Astrocyte of the spinal cord (primary cell): ENCODE data around the gene KRT36.

ENCODE experiments used
- DNase-seq: peaks from one replicate; pipeline ENCODE4 v3.0.0; 2011; ENCODE audit warnings: low read depth, low spot score
- H3K4me3 ChIP-seq: 2 replicates; pipeline ENCODE4 v1.5.1; 2011; ENCODE audit warnings: low read depth, mild to moderate bottlenecking, low read length, moderate library complexity
- CTCF ChIP-seq: IDR thresholded peaks from 2 replicates; pipeline ENCODE4 v1.5.1; 2012; ENCODE audit warnings: low read depth, mild to moderate bottlenecking, low read length, inconsistent platforms
- in situ Hi-C: cut with HindIII; loops from 2 replicates; pipeline ENCODE4 v1.10.0; 2017; ENCODE audit warnings: low sequenced_read_pairs

KRT36 gene

GRCh38 chr17:41489531-41489930 is at the start of gene KRT36:
TSS of gene KRT36 (minus strand) at chr17:41489910. CDS start at chr17:41489864, 46 bp downstream.
- no peak within 1 kb of the TSS for H3K4me3 ChIP-seq
- in situ Hi-C loops = no loop called here
- no peak for TF ChIP-seq CTCF
- no peak for DNase-seq

- TF ChIP-seq CTCF = no peak
- no peak overlapping the region for H3K4me3 ChIP-seq
- in situ Hi-C loops = no loop called here
- no peak for DNase-seq
Observed at GRCh38 chr17:41539071-41539492, 49.4 kb upstream of the KRT36 start.

GRCh38 chr17:41538565-41538991 is 48.9 kb upstream of the KRT36 start:
- H3K4me3 ChIP-seq = no peak overlapping the region
- TF ChIP-seq CTCF = no peak
- no peak for DNase-seq
- in situ Hi-C loops = no loop called here

- no peak for DNase-seq
- no peak for TF ChIP-seq CTCF
- H3K4me3 ChIP-seq = no peak overlapping the region
- in situ Hi-C loops = no loop called here
Observed at GRCh38 chr17:41537990-41538389, 48.3 kb upstream of the KRT36 start.

- H3K4me3 ChIP-seq = no peak overlapping the region
- TF ChIP-seq CTCF = no peak
- no peak for DNase-seq
- in situ Hi-C loops = no loop called here
Observed at GRCh38 chr17:41537614-41537954, 47.9 kb upstream of the KRT36 start.

GRCh38 chr17:41536741-41537613 is 47.3 kb upstream of the KRT36 start:
- in situ Hi-C loops = no loop called here
- no peak overlapping the region for H3K4me3 ChIP-seq
- no peak for TF ChIP-seq CTCF
- no peak for DNase-seq
